NB4 (cell line): ENCODE results near the gene ATXN7L1.

Source experiments
- CTCF ChIP-seq: IDR thresholded peaks from one replicate; pipeline ENCODE4 v1.5.1; 2012; ENCODE audit warnings: low read depth, low read length
- MYC ChIP-seq: IDR thresholded peaks from 2 replicates; pipeline ENCODE4 v1.6.1; 2011; ENCODE audit warnings: low read depth, low read length
- POLR2A ChIP-seq: IDR thresholded peaks from 2 replicates; pipeline ENCODE4 v1.6.1; 2011; ENCODE audit warnings: mild to moderate bottlenecking; ENCODE audit not compliant: insufficient read length; ENCODE audit errors: extremely low read depth
- TF ChIP-seq, protein P1 (sequence below): IDR thresholded peaks from 2 replicates; pipeline ENCODE4 v1.6.1; 2011; ENCODE audit warnings: low read depth, low read length

GRCh38 chr7:105699568-105700236 is 176.7 kb downstream of the ATXN7L1 start:
- TF ChIP-seq, protein P1, sequence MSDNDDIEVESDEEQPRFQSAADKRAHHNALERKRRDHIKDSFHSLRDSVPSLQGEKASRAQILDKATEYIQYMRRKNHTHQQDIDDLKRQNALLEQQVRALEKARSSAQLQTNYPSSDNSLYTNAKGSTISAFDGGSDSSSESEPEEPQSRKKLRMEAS, result no peak
- TF ChIP-seq CTCF (no peak), POLR2A (no peak), MYC (no peak)
